HG03520 (cell line): ENCODE measurements around the gene NSUN7.

ENCODE experiments used
- ATAC-seq: cut with Tn5 transposase; IDR thresholded peaks from one replicate; pipeline ENCODE4 v1.9.1; 2021; ENCODE audit warnings: mild to moderate bottlenecking, moderate library complexity; ENCODE audit not compliant: unreplicated experiment

The NSUN7 gene

GRCh38 chr4:40843696-40844095 lies 93.9 kb downstream of the NSUN7 start:
- ATAC-seq = no peak

- ATAC-seq = no peak
Observed at GRCh38 chr4:40844261-40844660, 94.5 kb downstream of the NSUN7 start.

GRCh38 chr4:40845154-40845835 lies 95.5 kb downstream of the NSUN7 start:
- no peak for ATAC-seq

- no peak for ATAC-seq
Observed at GRCh38 chr4:40846532-40846931, 96.8 kb downstream of the NSUN7 start.

GRCh38 chr4:40848251-40848650 lies 98.5 kb downstream of the NSUN7 start:
- ATAC-seq = no peak

- ATAC-seq = no peak
Observed at GRCh38 chr4:40848940-40849339, 99.2 kb downstream of the NSUN7 start.

GRCh38 chr4:40850496-40850895 lies 100.7 kb downstream of the NSUN7 start:
- ATAC-seq = no peak

GRCh38 chr4:40856277-40856839 lies 106.6 kb downstream of the NSUN7 start:
- no peak for ATAC-seq

- ATAC-seq = peak; percentile 94
Observed at GRCh38 chr4:40856840-40857362, 107.1 kb downstream of the NSUN7 start.

GRCh38 chr4:40857956-40858355 lies 108.2 kb downstream of the NSUN7 start:
- ATAC-seq = no peak

GRCh38 chr4:40858962-40859361 lies 109.2 kb downstream of the NSUN7 start:
- no peak for ATAC-seq
